Testis (tissue), 2 donors: Measurements from ENCODE around the gene NFE2L2.

ENCODE experiments used
- CTCF ChIP-seq, 3 experiments: fragments of 450-650 bp in 2 of 3; fragments of 200-600 bp in 1 of 3; sonication (generic) in 1 of 3; IDR thresholded peaks; one replicate each; pipeline ENCODE4 v1.5.1; 2016 to 2019; ENCODE audit warnings: antibody characterized with exemption in 3 of 3, mild to moderate bottlenecking in 2 of 3, moderate library complexity in 1 of 3
- POLR2A ChIP-seq: fragments of 450-650 bp; IDR thresholded peaks from one replicate; pipeline ENCODE4 v1.6.1; 2017; ENCODE audit warnings: antibody characterized with exemption, mild to moderate bottlenecking, moderate library complexity

- TF ChIP-seq CTCF (IDR thresholded peaks at IDR 0.05) (no peak), POLR2A (no peak)
Observed at GRCh38 chr2:177271981-177272666, 7.6 kb upstream of the NFE2L2 start.
